Bronchial epithelial cell (primary cell): Measurements from ENCODE around the gene EXOC6B. TPM values are rescaled to one million over a fixed set of nuclear protein-coding genes. Genes with fewer than 3 reads are reported as not detected.

Experiments
- DNase-seq: peaks from one replicate; pipeline ENCODE4 v3.0.0-alpha.2; 2010; ENCODE audit warnings: low read depth
- FAIRE-seq: peaks from 2 replicates; lab custom pipeline; 2011; peaks lifted over from hg19 to GRCh38; lab: Jason Lieb, UNC
- H3K27me3 ChIP-seq: 2 replicates; pipeline ENCODE4 v1.5.1; 2011; ENCODE audit warnings: low read length; ENCODE audit not compliant: control insufficient read depth, insufficient read depth
- H3K36me3 ChIP-seq: 2 replicates; pipeline ENCODE4 v1.5.1; 2011; ENCODE audit warnings: low read length; ENCODE audit not compliant: control insufficient read depth, insufficient read depth
- H3K4me3 ChIP-seq: 2 replicates; pipeline ENCODE4 v1.5.1; 2011; ENCODE audit warnings: mild to moderate bottlenecking, low read depth, low read length, control low read depth
- total RNA-seq: library from RNA; depleted of rRNA; stranded (reverse); fragments of >200 nt; gene quantifications from 2 replicates; pipeline ENCODE4 v1.2.1, GENCODE V29; 2014
- TF ChIP-seq, protein P1 (sequence below): IDR thresholded peaks from 2 replicates; pipeline ENCODE4 v1.5.1; 2011; ENCODE audit warnings: mild to moderate bottlenecking, moderate library complexity, low read length, control low read depth, inconsistent platforms; ENCODE audit not compliant: insufficient read depth, severe bottlenecking

Gene EXOC6B
- total RNA-seq, 1 donor from 2014 or later = 26.9 TPM

DNA sequence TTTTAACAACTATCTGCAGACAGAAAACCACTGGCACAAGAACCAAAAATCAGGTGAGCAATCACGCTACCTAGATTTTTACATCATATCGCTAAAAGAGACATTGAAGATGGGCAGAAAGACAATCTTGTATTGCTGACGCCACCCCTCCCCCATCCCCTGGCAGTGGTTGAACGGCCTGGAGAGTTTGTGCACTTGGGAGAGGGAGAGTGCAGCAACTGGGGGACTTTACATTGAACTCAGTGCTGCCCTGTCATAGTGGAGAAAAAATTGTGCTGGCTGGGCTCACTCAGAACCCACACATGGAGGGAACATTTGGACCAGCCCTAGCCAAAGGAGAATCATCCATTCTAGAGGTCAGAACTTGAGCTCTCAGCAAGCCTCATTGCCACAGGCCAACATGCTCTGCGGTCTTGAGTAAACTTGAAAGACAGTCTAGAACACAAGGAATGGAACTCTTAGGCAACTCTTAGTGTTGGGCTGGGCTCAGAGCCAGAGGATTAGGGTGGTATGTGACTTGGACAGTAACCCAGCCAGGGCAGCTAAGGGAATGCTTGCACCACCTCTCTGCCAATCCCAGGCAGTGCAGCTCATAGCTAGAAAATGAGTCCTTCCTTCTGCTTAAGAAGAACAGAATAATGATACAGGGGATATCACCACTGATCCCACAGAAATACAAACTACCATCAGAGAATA lies 458.2 kb downstream of the EXOC6B start:
- FAIRE-seq = peak; percentile 100
- TF ChIP-seq, protein P1, sequence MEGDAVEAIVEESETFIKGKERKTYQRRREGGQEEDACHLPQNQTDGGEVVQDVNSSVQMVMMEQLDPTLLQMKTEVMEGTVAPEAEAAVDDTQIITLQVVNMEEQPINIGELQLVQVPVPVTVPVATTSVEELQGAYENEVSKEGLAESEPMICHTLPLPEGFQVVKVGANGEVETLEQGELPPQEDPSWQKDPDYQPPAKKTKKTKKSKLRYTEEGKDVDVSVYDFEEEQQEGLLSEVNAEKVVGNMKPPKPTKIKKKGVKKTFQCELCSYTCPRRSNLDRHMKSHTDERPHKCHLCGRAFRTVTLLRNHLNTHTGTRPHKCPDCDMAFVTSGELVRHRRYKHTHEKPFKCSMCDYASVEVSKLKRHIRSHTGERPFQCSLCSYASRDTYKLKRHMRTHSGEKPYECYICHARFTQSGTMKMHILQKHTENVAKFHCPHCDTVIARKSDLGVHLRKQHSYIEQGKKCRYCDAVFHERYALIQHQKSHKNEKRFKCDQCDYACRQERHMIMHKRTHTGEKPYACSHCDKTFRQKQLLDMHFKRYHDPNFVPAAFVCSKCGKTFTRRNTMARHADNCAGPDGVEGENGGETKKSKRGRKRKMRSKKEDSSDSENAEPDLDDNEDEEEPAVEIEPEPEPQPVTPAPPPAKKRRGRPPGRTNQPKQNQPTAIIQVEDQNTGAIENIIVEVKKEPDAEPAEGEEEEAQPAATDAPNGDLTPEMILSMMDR = peak; percentile 83
- Histone ChIP-seq H3K36me3 (no peaks in the 10 kb centered on the region), H3K27me3 (no peaks in the 10 kb centered on the region), H3K4me3 (no peak overlapping the region)
- peak; percentile 99 for DNase-seq

DNA sequence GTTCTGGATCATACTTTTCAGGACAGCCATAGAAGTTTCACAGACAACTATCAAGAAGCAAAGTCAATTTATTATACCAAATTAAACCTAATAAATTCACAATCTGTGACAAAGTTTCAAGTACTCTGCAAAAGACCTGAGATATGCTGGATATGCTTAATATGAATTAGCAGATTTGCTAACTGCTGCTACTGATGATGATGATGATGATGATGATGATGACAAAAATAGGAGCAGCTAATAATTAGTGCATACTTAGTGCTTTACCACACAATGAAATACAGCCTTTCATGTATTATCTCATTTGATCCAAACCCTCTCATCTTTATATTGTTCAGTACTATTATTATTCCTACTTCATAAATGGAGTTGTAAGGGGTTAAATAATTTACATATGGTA lies 462.4 kb downstream of the EXOC6B start:
- H3K27me3 ChIP-seq = no peaks in the 10 kb centered on the region
- H3K36me3 ChIP-seq = peaks cover 1% of the 10 kb centered on the region
- no peak for DNase-seq
- H3K4me3 ChIP-seq = no peak overlapping the region
- FAIRE-seq = no peak
- TF ChIP-seq, protein P1 = no peak

DNA sequence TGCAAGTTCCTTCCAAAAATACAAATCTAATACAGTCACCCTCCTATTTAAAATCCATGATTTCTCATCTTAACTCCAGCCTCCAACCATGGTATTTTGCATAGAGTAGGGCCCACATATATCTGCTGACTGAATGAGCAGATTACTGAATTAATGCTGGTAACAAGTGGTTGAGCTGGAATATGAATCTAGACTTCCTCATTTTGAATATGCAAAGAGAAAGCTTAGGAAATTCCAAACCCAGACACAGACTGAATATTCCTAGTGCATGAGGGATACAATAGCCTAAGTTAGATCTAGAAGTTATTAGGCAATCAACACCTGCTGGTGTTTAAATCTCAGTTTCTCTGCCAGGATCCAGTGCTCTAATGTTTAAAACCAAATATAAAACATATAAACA lies 463.1 kb downstream of the EXOC6B start:
- TF ChIP-seq, protein P1 = no peak
- Histone ChIP-seq H3K27me3 (no peaks in the 10 kb centered on the region), H3K4me3 (no peak overlapping the region), H3K36me3 (peaks cover 1% of the 10 kb centered on the region)
- FAIRE-seq = no peak
- no peak for DNase-seq

DNA sequence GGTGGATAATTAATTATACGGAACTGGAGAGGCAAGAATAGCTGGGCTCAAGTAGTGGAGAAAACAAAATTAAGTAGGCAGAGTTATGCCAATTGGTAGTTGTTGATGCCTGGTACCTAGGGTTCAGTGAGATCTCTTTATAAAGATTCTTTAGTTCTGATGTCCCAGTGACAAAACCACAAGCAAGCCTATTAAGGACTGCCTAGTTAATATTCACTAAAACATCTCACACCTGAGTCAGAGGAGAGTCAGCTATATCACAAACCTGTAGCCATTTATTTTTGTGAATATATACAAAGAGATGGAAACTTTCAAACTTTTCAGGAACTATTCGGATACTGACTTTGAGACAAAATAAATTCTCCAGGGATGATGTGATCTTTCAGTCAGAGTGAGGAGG lies 464.3 kb downstream of the EXOC6B start:
- DNase-seq = no peak
- TF ChIP-seq, protein P1 = no peak
- H3K36me3 ChIP-seq = peaks cover 1% of the 10 kb centered on the region
- no peak for FAIRE-seq
- no peaks in the 10 kb centered on the region for H3K27me3 ChIP-seq
- H3K4me3 ChIP-seq = no peak overlapping the region

DNA sequence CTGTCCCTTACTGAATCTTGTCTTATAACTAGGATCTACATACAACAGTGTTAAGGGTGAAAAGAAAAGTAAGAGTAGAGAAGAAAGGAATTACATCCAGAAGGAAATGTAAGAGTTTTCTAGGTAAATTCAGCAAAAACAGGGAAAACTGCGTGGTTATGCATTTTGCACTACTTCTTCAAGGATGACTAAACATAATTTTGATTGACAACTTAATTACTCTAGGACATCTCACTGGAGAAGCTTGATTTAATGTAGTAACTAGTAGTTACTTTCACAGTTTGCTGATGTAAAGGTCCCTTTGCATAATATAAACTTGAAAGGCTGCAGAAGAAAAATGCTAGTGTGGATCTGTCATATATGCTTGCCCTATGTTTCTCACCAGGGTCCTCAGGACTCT lies 464.8 kb downstream of the EXOC6B start:
- DNase-seq (no peak), FAIRE-seq (no peak)
- Histone ChIP-seq H3K27me3 (no peaks in the 10 kb centered on the region), H3K36me3 (peaks cover 1% of the 10 kb centered on the region), H3K4me3 (no peak overlapping the region)
- TF ChIP-seq, protein P1 = no peak

DNA sequence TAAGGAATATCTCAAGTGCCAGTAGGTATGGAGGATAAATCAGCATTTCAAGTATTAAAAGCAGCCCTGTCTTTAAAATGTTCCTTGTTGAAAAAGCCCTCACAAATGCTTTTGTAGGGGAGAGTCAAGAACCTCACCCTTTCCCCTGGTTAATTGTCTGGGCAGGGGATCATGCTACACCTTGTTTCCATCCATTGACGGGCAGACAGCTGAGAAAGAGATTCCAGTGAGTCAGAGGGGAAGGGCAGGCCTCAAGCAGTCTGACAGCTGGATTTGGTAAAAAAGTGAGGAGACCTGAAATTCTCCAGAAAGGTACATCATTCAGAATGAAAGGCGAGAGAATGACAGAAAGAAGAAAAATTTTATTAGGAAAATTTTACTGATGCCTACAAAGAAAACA lies 475.0 kb downstream of the EXOC6B start:
- TF ChIP-seq, protein P1 = no peak
- Histone ChIP-seq H3K27me3 (no peaks in the 10 kb centered on the region), H3K36me3 (no peaks in the 10 kb centered on the region), H3K4me3 (no peak overlapping the region)
- FAIRE-seq (no peak), DNase-seq (peak; percentile 83)
